ENCODE results near the gene BEND3. TPM values are rescaled to one million over a fixed set of nuclear protein-coding genes. Genes with fewer than 3 reads are reported as not detected.

Gene BEND3
- polyA plus RNA-seq, 1 donor from 2014 or later: 5.7 TPM

- H3F3A ChIP-seq (ENCODE audit: insufficient read depth, low read length, poor library complexity, severe bottlenecking): no peaks in the 10 kb centered on the region
- H2AFZ ChIP-seq (ENCODE audit: low read depth, low read length): no peak overlapping the region
- no peak overlapping the region for H3K9ac ChIP-seq (ENCODE audit: low read length)
- H3K27me3 ChIP-seq (ENCODE audit: insufficient read depth, low read depth, low read length): no peaks in the 10 kb centered on the region
- H3K9me2 ChIP-seq (ENCODE audit: insufficient read depth, low read length): no peaks in the 10 kb centered on the region
- no peak overlapping the region for H3K4me3 ChIP-seq (ENCODE audit: low read length)
- H3K9me3 ChIP-seq (ENCODE audit: low read length): no peaks in the 10 kb centered on the region
- H3K27ac ChIP-seq (ENCODE audit: low read length): no peak overlapping the region
- H3K4me2 ChIP-seq (ENCODE audit: low read length): no peak overlapping the region
- no peaks in the 10 kb centered on the region for H4K20me1 ChIP-seq (ENCODE audit: insufficient read depth)
- H3K36me3 ChIP-seq (ENCODE audit: insufficient read depth, low read length): no peaks in the 10 kb centered on the region
- no peak for TF ChIP-seq EZH2 (IDR thresholded peaks at IDR 0.05; ENCODE audit: borderline replicate concordance, insufficient read depth, low read length, poor library complexity, severe bottlenecking)
- no peak for TF ChIP-seq POLR2AphosphoS5 (IDR thresholded peaks at IDR 0.05)
- no peak for TF ChIP-seq RAD21 (conservative IDR thresholded peaks at IDR 0.05)
- TF ChIP-seq TAF1 (IDR thresholded peaks at IDR 0.05; ENCODE audit: low read depth): no peak
- TF ChIP-seq MXI1 (conservative IDR thresholded peaks at IDR 0.05; ENCODE audit: poor library complexity, severe bottlenecking): no peak
- TF ChIP-seq, protein P1, sequence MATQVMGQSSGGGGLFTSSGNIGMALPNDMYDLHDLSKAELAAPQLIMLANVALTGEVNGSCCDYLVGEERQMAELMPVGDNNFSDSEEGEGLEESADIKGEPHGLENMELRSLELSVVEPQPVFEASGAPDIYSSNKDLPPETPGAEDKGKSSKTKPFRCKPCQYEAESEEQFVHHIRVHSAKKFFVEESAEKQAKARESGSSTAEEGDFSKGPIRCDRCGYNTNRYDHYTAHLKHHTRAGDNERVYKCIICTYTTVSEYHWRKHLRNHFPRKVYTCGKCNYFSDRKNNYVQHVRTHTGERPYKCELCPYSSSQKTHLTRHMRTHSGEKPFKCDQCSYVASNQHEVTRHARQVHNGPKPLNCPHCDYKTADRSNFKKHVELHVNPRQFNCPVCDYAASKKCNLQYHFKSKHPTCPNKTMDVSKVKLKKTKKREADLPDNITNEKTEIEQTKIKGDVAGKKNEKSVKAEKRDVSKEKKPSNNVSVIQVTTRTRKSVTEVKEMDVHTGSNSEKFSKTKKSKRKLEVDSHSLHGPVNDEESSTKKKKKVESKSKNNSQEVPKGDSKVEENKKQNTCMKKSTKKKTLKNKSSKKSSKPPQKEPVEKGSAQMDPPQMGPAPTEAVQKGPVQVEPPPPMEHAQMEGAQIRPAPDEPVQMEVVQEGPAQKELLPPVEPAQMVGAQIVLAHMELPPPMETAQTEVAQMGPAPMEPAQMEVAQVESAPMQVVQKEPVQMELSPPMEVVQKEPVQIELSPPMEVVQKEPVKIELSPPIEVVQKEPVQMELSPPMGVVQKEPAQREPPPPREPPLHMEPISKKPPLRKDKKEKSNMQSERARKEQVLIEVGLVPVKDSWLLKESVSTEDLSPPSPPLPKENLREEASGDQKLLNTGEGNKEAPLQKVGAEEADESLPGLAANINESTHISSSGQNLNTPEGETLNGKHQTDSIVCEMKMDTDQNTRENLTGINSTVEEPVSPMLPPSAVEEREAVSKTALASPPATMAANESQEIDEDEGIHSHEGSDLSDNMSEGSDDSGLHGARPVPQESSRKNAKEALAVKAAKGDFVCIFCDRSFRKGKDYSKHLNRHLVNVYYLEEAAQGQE (IDR thresholded peaks at IDR 0.05; ENCODE audit: borderline replicate concordance): no peak
- TF ChIP-seq EP300 (conservative IDR thresholded peaks at IDR 0.05; ENCODE audit: poor library complexity, severe bottlenecking): no peak
- TF ChIP-seq, protein P2, sequence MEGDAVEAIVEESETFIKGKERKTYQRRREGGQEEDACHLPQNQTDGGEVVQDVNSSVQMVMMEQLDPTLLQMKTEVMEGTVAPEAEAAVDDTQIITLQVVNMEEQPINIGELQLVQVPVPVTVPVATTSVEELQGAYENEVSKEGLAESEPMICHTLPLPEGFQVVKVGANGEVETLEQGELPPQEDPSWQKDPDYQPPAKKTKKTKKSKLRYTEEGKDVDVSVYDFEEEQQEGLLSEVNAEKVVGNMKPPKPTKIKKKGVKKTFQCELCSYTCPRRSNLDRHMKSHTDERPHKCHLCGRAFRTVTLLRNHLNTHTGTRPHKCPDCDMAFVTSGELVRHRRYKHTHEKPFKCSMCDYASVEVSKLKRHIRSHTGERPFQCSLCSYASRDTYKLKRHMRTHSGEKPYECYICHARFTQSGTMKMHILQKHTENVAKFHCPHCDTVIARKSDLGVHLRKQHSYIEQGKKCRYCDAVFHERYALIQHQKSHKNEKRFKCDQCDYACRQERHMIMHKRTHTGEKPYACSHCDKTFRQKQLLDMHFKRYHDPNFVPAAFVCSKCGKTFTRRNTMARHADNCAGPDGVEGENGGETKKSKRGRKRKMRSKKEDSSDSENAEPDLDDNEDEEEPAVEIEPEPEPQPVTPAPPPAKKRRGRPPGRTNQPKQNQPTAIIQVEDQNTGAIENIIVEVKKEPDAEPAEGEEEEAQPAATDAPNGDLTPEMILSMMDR (IDR thresholded peaks at IDR 0.05; ENCODE audit: poor library complexity, severe bottlenecking): no peak
- no peak for TF ChIP-seq SMC3 (conservative IDR thresholded peaks at IDR 0.05; ENCODE audit: poor library complexity)
- no peaks in the 10 kb centered on the region for H3K79me2 ChIP-seq (replicated peaks; ENCODE audit: insufficient read depth, low read length)
Measured at GRCh38 chr6:107161521-107161920, 46.2 kb upstream of the BEND3 start.

GRCh38 chr6:107156617-107157016 is 41.3 kb upstream of the BEND3 start:
- H3K9me2 ChIP-seq (ENCODE audit: insufficient read depth, low read length): no peaks in the 10 kb centered on the region
- no peak overlapping the region for H3K27ac ChIP-seq (ENCODE audit: low read length)
- no peak overlapping the region for H2AFZ ChIP-seq (ENCODE audit: low read depth, low read length)
- TF ChIP-seq POLR2AphosphoS5 (IDR thresholded peaks at IDR 0.05): no peak
- TF ChIP-seq EZH2 (IDR thresholded peaks at IDR 0.05; ENCODE audit: borderline replicate concordance, insufficient read depth, low read length, poor library complexity, severe bottlenecking): no peak
- TF ChIP-seq TAF1 (IDR thresholded peaks at IDR 0.05; ENCODE audit: low read depth): no peak
- TF ChIP-seq, protein P1 (IDR thresholded peaks at IDR 0.05; ENCODE audit: borderline replicate concordance): no peak
- H3F3A ChIP-seq (ENCODE audit: insufficient read depth, low read length, poor library complexity, severe bottlenecking): no peaks in the 10 kb centered on the region
- no peaks in the 10 kb centered on the region for H3K9me3 ChIP-seq (ENCODE audit: low read length)
- no peaks in the 10 kb centered on the region for H3K36me3 ChIP-seq (ENCODE audit: insufficient read depth, low read length)
- no peak overlapping the region for H3K4me2 ChIP-seq (ENCODE audit: low read length)
- H3K79me2 ChIP-seq (replicated peaks; ENCODE audit: insufficient read depth, low read length): no peaks in the 10 kb centered on the region
- no peaks in the 10 kb centered on the region for H4K20me1 ChIP-seq (ENCODE audit: insufficient read depth)
- no peak overlapping the region for H3K9ac ChIP-seq (ENCODE audit: low read length)
- H3K27me3 ChIP-seq (ENCODE audit: insufficient read depth, low read depth, low read length): no peaks in the 10 kb centered on the region
- no peak overlapping the region for H3K4me3 ChIP-seq (ENCODE audit: low read length)
